ENCODE measurements around the gene OR6C74. TPM values are rescaled to one million over a fixed set of nuclear protein-coding genes. Genes with fewer than 3 reads are reported as not detected.

The OR6C74 gene
- not detected for total RNA-seq

GRCh38 chr12:55244309-55244708 is at the start of gene OR6C74:
Gene OR6C74, plus strand, starts transcription at chr12:55244609. Its CDS starts 2,679 bp downstream, at chr12:55247288.
- H3K27me3 Mint-ChIP-seq = peaks cover 16% of the 10 kb centered on the region
- CTCF ChIA-PET = no interaction called here
- no peak within 1 kb of the TSS for H3K4me3 Mint-ChIP-seq

DNA sequence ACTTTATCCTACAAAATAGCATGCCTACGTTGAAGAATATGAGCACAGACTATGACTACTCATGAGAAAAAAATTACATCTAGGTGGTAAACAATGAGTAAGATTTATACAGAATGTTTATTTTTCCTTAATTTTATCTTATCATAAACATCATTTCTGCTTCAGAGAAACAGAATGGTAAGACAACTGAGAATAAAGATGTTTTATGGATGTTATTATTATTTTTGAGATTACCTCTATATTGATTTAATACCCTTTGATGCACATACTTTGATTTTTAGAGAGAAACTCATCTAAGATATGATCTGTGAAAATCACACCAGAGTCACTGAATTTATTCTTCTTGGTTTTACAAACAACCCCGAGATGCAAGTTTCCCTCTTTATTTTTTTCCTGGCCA is 23.7 kb upstream of the OR6C74 start, which contains the start of gene OR10A7:
Gene OR10A7, plus strand, starts transcription at position 301 of the 400 bp plus-strand sequence. Its CDS starts 0 bp downstream, at position 301.
- CTCF ChIA-PET = no interaction called here
- Mint-ChIP-seq H3K27me3 (peaks cover 6% of the 10 kb centered on the region), H3K4me1 (no peaks in the 10 kb centered on the region), H3K27ac (no peak within 1 kb of the TSS), H3K36me3 (ENCODE audit: low read depth) (no peaks in the 10 kb centered on the region), H3K4me3 (no peak within 1 kb of the TSS), H3K9me3 (no peaks in the 10 kb centered on the region)
- DNase-seq = no peak
- POLR2A ChIA-PET = no interaction called here

More at GRCh38 chr12:55244309-55244708, at the start of gene OR6C74:
- Mint-ChIP-seq H3K36me3 (ENCODE audit: low read depth) (no peaks in the 10 kb centered on the region), H3K27ac (no peak within 1 kb of the TSS), H3K9me3 (no peaks in the 10 kb centered on the region), H3K4me1 (no peaks in the 10 kb centered on the region)
- POLR2A ChIA-PET = no interaction called here
- DNase-seq = no peak

DNA sequence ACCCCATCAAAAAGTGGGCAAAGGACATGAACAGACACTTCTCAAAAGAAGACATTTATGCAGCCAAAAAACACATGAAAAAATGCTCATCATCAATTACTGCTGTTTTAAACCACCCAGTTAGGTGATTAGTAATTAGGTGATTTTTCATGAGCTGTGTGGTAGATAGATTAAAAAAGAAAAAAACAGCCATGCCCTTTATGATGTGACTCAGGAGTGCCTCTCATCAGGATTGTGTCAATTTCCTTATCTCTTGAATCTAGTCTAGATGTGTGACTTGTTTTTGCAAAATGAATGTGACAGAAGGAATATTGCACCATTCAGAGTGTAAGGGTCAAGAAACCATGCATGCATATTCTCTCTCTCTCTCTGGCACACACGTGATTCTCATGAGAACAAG is 17.9 kb upstream of the OR6C74 start:
- H3K4me3 Mint-ChIP-seq = no peak overlapping the region
- no peak for DNase-seq
- CTCF ChIA-PET = no interaction called here
- no peaks in the 10 kb centered on the region for H3K36me3 Mint-ChIP-seq (ENCODE audit: low read depth)
- POLR2A ChIA-PET = no interaction called here
- peaks cover 15% of the 10 kb centered on the region for H3K27me3 Mint-ChIP-seq
- no peak overlapping the region for H3K27ac Mint-ChIP-seq
- no peaks in the 10 kb centered on the region for H3K4me1 Mint-ChIP-seq
- no peaks in the 10 kb centered on the region for H3K9me3 Mint-ChIP-seq

GRCh38 chr12:55227643-55228042 is 16.8 kb upstream of the OR6C74 start:
- POLR2A ChIA-PET = no interaction called here
- no peaks in the 10 kb centered on the region for H3K36me3 Mint-ChIP-seq (ENCODE audit: low read depth)
- H3K4me1 Mint-ChIP-seq = no peaks in the 10 kb centered on the region
- H3K27me3 Mint-ChIP-seq = peaks cover 21% of the 10 kb centered on the region
- CTCF ChIA-PET = no interaction called here
- H3K4me3 Mint-ChIP-seq = no peak overlapping the region
- H3K9me3 Mint-ChIP-seq = no peaks in the 10 kb centered on the region
- no peak for DNase-seq
- no peak overlapping the region for H3K27ac Mint-ChIP-seq

- H3K36me3 Mint-ChIP-seq (ENCODE audit: low read depth) = no peaks in the 10 kb centered on the region
- peaks cover 19% of the 10 kb centered on the region for H3K27me3 Mint-ChIP-seq
- H3K4me1 Mint-ChIP-seq = no peaks in the 10 kb centered on the region
- no peaks in the 10 kb centered on the region for H3K9me3 Mint-ChIP-seq
- ChIA-PET POLR2A (no interaction called here), CTCF (no interaction called here)
- no peak overlapping the region for H3K27ac Mint-ChIP-seq
- no peak for DNase-seq
- H3K4me3 Mint-ChIP-seq = no peak overlapping the region
Measured at GRCh38 chr12:55246159-55246558, 1.8 kb downstream of the OR6C74 start.

- no peak for DNase-seq
- Mint-ChIP-seq H3K27me3 (peaks cover 18% of the 10 kb centered on the region), H3K27ac (no peak overlapping the region), H3K9me3 (no peaks in the 10 kb centered on the region), H3K4me3 (no peak overlapping the region), H3K36me3 (ENCODE audit: low read depth) (no peaks in the 10 kb centered on the region), H3K4me1 (no peaks in the 10 kb centered on the region)
- CTCF ChIA-PET = no interaction called here
- POLR2A ChIA-PET = no interaction called here
Measured at GRCh38 chr12:55250944-55251343, 6.5 kb downstream of the OR6C74 start.

GRCh38 chr12:55253281-55253680 is 8.9 kb downstream of the OR6C74 start:
- no peak for DNase-seq
- no peaks in the 10 kb centered on the region for H3K9me3 Mint-ChIP-seq
- ChIA-PET POLR2A (no interaction called here), CTCF (no interaction called here)
- H3K27ac Mint-ChIP-seq = no peak overlapping the region
- peaks cover 6% of the 10 kb centered on the region for H3K27me3 Mint-ChIP-seq
- no peaks in the 10 kb centered on the region for H3K36me3 Mint-ChIP-seq (ENCODE audit: low read depth)
- no peak overlapping the region for H3K4me3 Mint-ChIP-seq
- H3K4me1 Mint-ChIP-seq = no peaks in the 10 kb centered on the region

DNA sequence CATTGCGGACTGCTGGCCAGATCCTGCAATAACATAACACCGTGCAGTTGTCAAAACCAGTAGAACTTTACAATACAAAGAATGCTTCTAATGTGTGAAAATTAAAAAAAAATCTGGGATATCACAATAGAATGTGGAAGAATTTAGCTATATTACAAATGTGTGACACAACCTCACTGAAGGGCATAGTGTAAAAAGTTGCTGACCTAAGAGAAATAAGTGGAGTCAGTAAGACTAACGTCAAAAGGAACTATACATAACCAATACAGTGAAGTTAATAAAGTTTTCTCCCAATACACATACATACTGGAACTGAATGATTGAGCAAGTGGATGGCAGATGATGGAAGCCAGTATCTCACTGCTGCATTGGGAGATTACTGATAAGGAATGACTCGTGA is 12.4 kb downstream of the OR6C74 start:
- peaks cover 2% of the 10 kb centered on the region for H3K27me3 Mint-ChIP-seq
- H3K27ac Mint-ChIP-seq = no peak overlapping the region
- ChIA-PET CTCF (no interaction called here), POLR2A (no interaction called here)
- no peak overlapping the region for H3K4me3 Mint-ChIP-seq
- no peaks in the 10 kb centered on the region for H3K36me3 Mint-ChIP-seq (ENCODE audit: low read depth)
- no peaks in the 10 kb centered on the region for H3K4me1 Mint-ChIP-seq
- H3K9me3 Mint-ChIP-seq = no peaks in the 10 kb centered on the region
- DNase-seq = no peak

DNA sequence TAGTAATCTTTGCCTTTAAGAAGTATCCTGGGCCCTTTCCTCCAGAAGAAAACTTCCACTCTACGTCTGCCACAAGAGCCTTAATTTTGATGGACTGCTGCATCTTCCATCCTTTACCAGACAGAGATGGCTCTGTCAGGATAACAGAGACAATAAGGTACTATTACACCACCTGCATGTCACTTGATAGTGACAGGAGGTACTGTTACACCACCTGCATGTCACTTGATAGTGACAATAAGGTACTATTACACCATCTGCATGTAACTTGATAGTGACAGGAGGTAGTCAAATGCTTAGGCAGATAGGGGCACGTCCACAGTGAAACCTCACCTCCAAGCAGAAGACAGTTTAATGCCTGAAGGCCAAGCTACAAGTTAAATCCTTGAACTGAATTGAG is 13.9 kb downstream of the OR6C74 start:
- H3K9me3 Mint-ChIP-seq = no peaks in the 10 kb centered on the region
- no peaks in the 10 kb centered on the region for H3K27me3 Mint-ChIP-seq
- H3K4me1 Mint-ChIP-seq = no peaks in the 10 kb centered on the region
- no peak overlapping the region for H3K4me3 Mint-ChIP-seq
- H3K27ac Mint-ChIP-seq = no peak overlapping the region
- no peak for DNase-seq
- H3K36me3 Mint-ChIP-seq (ENCODE audit: low read depth) = no peaks in the 10 kb centered on the region
- ChIA-PET CTCF (no interaction called here), POLR2A (no interaction called here)

DNA sequence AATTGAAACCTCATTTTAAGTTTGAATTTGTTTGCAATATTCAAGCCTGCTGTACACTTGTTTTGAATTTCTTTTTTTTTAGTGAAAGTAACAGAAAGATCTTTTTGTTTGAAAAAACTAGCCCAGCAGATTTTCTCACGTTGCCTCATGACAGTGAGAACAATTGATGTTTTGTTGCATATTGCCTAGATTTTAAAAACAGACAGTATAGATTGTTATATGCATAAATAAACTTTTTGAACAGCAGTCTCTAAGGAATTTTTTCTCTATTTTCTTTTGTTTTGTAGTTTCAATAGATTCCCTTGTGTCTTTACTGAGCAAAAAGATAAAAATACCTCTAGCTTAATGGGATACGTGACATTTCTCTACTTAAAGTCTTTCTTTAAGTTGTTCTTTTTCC is 36.6 kb downstream of the OR6C74 start:
- no peaks in the 10 kb centered on the region for H3K36me3 Mint-ChIP-seq (ENCODE audit: low read depth)

DNA sequence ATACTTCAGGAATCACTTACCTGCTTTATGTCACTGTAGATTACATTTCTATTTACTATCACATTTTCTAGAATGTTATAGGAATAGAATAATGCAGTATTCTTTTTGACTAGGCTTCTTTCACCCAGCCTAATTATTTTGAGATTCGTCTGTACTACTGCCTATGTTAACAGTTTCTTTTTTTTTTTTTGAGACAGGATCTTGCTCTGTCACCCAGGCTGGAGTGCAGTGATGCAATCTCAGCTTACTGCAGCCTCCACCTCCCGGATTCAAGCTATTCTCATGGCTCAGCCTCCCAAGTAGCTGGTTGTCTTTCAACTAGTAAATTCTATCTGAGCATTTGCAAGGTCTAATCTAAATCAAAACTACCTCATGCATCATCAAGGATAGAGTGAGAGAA is 45.6 kb downstream of the OR6C74 start:
- Mint-ChIP-seq H3K27me3 (peaks cover 10% of the 10 kb centered on the region), H3K4me3 (no peak overlapping the region), H3K9me3 (no peaks in the 10 kb centered on the region), H3K4me1 (no peaks in the 10 kb centered on the region), H3K27ac (no peak overlapping the region), H3K36me3 (ENCODE audit: low read depth) (no peaks in the 10 kb centered on the region)
- ChIA-PET CTCF (interaction anchor here (1.4 kb wide), 1 partner anchor 20 kb away, joined by 3 read pairs; no protein-coding TSS in a partner anchor), POLR2A (no interaction called here)
- DNase-seq = no peak

More for the DNA sequence above, 36.6 kb downstream of the OR6C74 start:
- POLR2A ChIA-PET = no interaction called here
- CTCF ChIA-PET = no interaction called here
- Mint-ChIP-seq H3K4me3 (no peak overlapping the region), H3K9me3 (no peaks in the 10 kb centered on the region), H3K4me1 (no peaks in the 10 kb centered on the region), H3K27ac (no peak overlapping the region), H3K27me3 (peaks cover 11% of the 10 kb centered on the region)
- no peak for DNase-seq

Other genes starting within 250 kb of the OR6C74 start
- gene NEUROD4, start 224.6 kb upstream of the OR6C74 start, total RNA-seq = not detected
- not detected for gene OR9K2, start 118.2 kb upstream of the OR6C74 start, total RNA-seq
- gene OR10A7, start 23.6 kb upstream of the OR6C74 start, total RNA-seq = not detected
- not detected for gene OR6C6, start 52.0 kb downstream of the OR6C74 start, total RNA-seq
- not detected for gene OR6C1, start 69.7 kb downstream of the OR6C74 start, total RNA-seq
- gene OR6C3, start 86.1 kb downstream of the OR6C74 start, total RNA-seq = not detected
- gene OR6C75, start 118.4 kb downstream of the OR6C74 start, total RNA-seq = not detected
- not detected for gene OR6C65, start 155.9 kb downstream of the OR6C74 start, total RNA-seq
- not detected for gene OR6C76, start 181.6 kb downstream of the OR6C74 start, total RNA-seq
- gene OR6C2, start 199.5 kb downstream of the OR6C74 start, total RNA-seq = not detected
- under 1 TPM in 1 of 2 experiments, not detected in 1; 0.25 TPM for gene OR6C70, start 225.5 kb downstream of the OR6C74 start, total RNA-seq
- gene OR6C68, start 247.8 kb downstream of the OR6C74 start, total RNA-seq = not detected

Measured in activated CD4-positive, alpha-beta memory T cell treated with anti-CD3 and anti-CD28 coated beads, Interleukin-2, amount 10 ng/mL, durations not matched to agents 7 days and 5 days (primary cell).